Mesenchymal stem cell (in vitro differentiated cells and primary cell): ENCODE measurements around the gene LIN7B.

Source experiments
- DNase-seq: peaks from one replicate; pipeline ENCODE4 v3.0.0-alpha.2; 2013
- H2AFZ ChIP-seq: one replicate; pipeline ENCODE4 v1.6.1; 2013; ENCODE audit warnings: low read depth, mild to moderate bottlenecking, control low read depth, inconsistent platforms, low read length, moderate library complexity
- H2AK5ac ChIP-seq: 2 replicates; pipeline ENCODE4 v1.6.1; 2013; ENCODE audit warnings: low read length, moderate library complexity, mild to moderate bottlenecking, inconsistent platforms; ENCODE audit not compliant: severe bottlenecking
- H2BK120ac ChIP-seq: one replicate; pipeline ENCODE4 v1.6.1; 2013; ENCODE audit warnings: low read depth, mild to moderate bottlenecking, inconsistent platforms, low read length, moderate library complexity
- H2BK12ac ChIP-seq, 2 experiments: one replicate each; pipeline ENCODE4 v1.6.1; 2013; ENCODE audit warnings: inconsistent platforms in 2 of 2, low read length in 2 of 2, mild to moderate bottlenecking in 2 of 2, moderate library complexity in 2 of 2, control low read depth in 1 of 2
- H2BK15ac ChIP-seq: one replicate; pipeline ENCODE4 v1.6.1; 2013; ENCODE audit warnings: mild to moderate bottlenecking, low read depth, inconsistent platforms; ENCODE audit not compliant: poor library complexity, severe bottlenecking
- H2BK5ac ChIP-seq: 2 replicates; pipeline ENCODE4 v1.6.1; 2013; ENCODE audit warnings: low read depth, mild to moderate bottlenecking, low read length, control low read depth, inconsistent platforms; ENCODE audit not compliant: poor library complexity, severe bottlenecking
- H3K14ac ChIP-seq, 2 experiments: one replicate each; pipeline ENCODE4 v1.6.1; 2013; ENCODE audit warnings: inconsistent platforms in 2 of 2, low read length in 2 of 2, control low read depth in 1 of 2, mild to moderate bottlenecking in 1 of 2, moderate library complexity in 1 of 2
- H3K18ac ChIP-seq, 2 experiments: one replicate each; pipeline ENCODE4 v1.6.1; 2013; ENCODE audit warnings: inconsistent platforms in 2 of 2, low read length in 2 of 2, control low read depth in 1 of 2, low read depth in 1 of 2, mild to moderate bottlenecking in 1 of 2
- H3K23ac ChIP-seq, 2 experiments: one replicate each; pipeline ENCODE4 v1.6.1; 2013; ENCODE audit warnings: inconsistent platforms in 2 of 2, low read length in 2 of 2, mild to moderate bottlenecking in 2 of 2, moderate library complexity in 2 of 2, control low read depth in 1 of 2
- H3K27ac ChIP-seq: 2 replicates; pipeline ENCODE4 v1.5.1; 2013; ENCODE audit warnings: mild to moderate bottlenecking, moderate library complexity, low read length, control low read depth, inconsistent platforms; ENCODE audit not compliant: poor library complexity, severe bottlenecking
- H3K27me3 ChIP-seq, 2 experiments: 2 replicates each; pipeline versions ENCODE4 v1.6.1 to v1.7.0; 2013; ENCODE audit warnings: low read length in 2 of 2, mild to moderate bottlenecking in 2 of 2, moderate library complexity in 2 of 2, control low read depth in 1 of 2, inconsistent platforms in 1 of 2; ENCODE audit not compliant: control insufficient read depth in 1 of 2, insufficient read depth in 1 of 2
- H3K36me3 ChIP-seq, 2 experiments: 2 replicates each; pipeline versions ENCODE4 v1.6.1 to v1.7.0; 2013; ENCODE audit warnings: low read length in 2 of 2, control low read depth in 1 of 2, inconsistent platforms in 1 of 2, low read depth in 1 of 2, mild to moderate bottlenecking in 1 of 2; ENCODE audit not compliant: insufficient read depth in 2 of 2, control insufficient read depth in 1 of 2
- H3K4ac ChIP-seq, 2 experiments: one replicate each; pipeline ENCODE4 v1.6.1; 2013; ENCODE audit warnings: inconsistent platforms in 2 of 2, low read length in 2 of 2, mild to moderate bottlenecking in 2 of 2, moderate library complexity in 2 of 2, control low read depth in 1 of 2, low read depth in 1 of 2
- H3K4me1 ChIP-seq: 2 replicates; pipeline ENCODE4 v1.6.1; 2013; ENCODE audit warnings: low read depth, low read length, control low read depth; ENCODE audit not compliant: control insufficient read depth, insufficient read depth
- H3K4me2 ChIP-seq: 2 replicates; pipeline ENCODE4 v1.6.1; 2013; ENCODE audit warnings: low read length, mild to moderate bottlenecking, inconsistent platforms; ENCODE audit not compliant: poor library complexity, severe bottlenecking
- H3K4me3 ChIP-seq, 2 experiments: 2 replicates each; pipeline versions ENCODE4 v1.5.1 to v1.7.0; 2013; ENCODE audit warnings: low read length in 2 of 2, mild to moderate bottlenecking in 2 of 2, control low read depth in 1 of 2, low read depth in 1 of 2; ENCODE audit not compliant: insufficient read depth in 1 of 2
- H3K79me1 ChIP-seq: replicated peaks from 2 replicates; pipeline ENCODE4 v1.6.1; 2013; ENCODE audit warnings: mild to moderate bottlenecking, control low read depth, low read length, inconsistent platforms; ENCODE audit not compliant: poor library complexity, severe bottlenecking
- H3K9ac ChIP-seq: 2 replicates; pipeline ENCODE4 v1.7.0; 2013; ENCODE audit warnings: mild to moderate bottlenecking, low read length, moderate library complexity
- H3K9me3 ChIP-seq: 2 replicates; pipeline ENCODE4 v1.7.0; 2013; ENCODE audit warnings: mild to moderate bottlenecking, low read length; ENCODE audit not compliant: control insufficient read depth
- H4K8ac ChIP-seq: one replicate; pipeline ENCODE4 v1.6.1; 2013; ENCODE audit warnings: inconsistent platforms, mild to moderate bottlenecking, low read length, moderate library complexity
- H4K91ac ChIP-seq: one replicate; pipeline ENCODE4 v1.6.1; 2013; ENCODE audit warnings: mild to moderate bottlenecking, low read length, inconsistent platforms
- WGBS: methylation state at CpG from one replicate; pipeline ENCODE4 v1.1.7; 2013; ENCODE audit warnings: mixed read lengths; 5-methylcytosine and 5-hydroxymethylcytosine counted together

Gene LIN7B

DNA sequence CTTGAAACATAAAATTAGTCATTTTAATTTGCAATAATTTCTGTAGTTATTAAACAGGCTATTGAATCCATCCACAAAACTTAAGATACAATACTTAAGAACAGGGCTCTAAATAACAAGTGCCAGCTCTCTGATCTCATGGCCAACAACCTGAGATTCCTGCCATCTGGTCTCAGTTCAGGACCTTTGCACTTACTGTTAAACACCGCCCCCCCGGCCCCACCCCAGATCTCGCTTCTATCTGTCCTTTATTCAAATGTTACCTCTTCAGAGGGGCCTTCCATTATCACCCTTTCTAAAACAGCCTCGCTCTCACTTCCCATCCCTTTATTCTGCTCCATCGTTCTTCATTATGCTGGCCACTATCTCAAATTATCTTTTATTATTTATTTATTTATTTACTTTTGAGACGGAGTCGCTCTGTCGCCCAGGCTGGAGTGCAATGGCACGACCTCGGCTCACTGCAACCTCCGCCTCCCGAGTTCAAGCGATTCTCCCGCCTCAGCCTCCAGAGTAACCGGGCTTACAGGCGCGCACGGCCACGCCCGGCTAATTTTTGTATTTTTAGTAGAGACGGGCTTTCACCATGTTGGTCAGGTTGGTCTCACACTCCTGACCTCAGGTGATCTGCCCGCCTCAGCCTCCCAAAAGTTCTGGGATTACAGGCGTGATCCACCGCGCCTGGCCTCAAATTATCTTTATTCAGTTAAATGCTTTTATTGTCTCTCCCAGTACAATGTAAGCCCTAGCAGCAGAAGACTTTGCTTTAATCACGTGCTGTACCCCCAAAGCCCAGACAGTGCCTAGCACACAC is 29.8 kb upstream of the LIN7B start:
- Histone ChIP-seq H2AK5ac (peak overlapping the region; percentile 53), H3K4ac (peak overlapping the region; percentile 24 to 55), H3K18ac (peak overlapping the region in 1 of 2 experiments; percentile 88), H4K8ac (peak overlapping the region; percentile 96), H3K14ac (no peak overlapping the region), H3K4me2 (peak overlapping the region; percentile 60), H2BK120ac (no peak overlapping the region), H2AFZ (no peak overlapping the region), H3K27me3 (no peaks in the 10 kb centered on the region), H2BK15ac (no peak overlapping the region), H3K9me3 (no peaks in the 10 kb centered on the region), H2BK12ac (no peak overlapping the region), H3K4me3 (peak overlapping the region in 1 of 2 experiments; percentile 95), H3K27ac (peak overlapping the region; percentile 79), H3K79me1 (no peaks in the 10 kb centered on the region), H3K4me1 (peaks cover 17% of the 10 kb centered on the region), H2BK5ac (no peak overlapping the region), H3K36me3 (peaks cover 17 to 18% of the 10 kb centered on the region in 2 experiments), H4K91ac (peak overlapping the region; percentile 34), H3K9ac (peak overlapping the region; percentile 98), H3K23ac (no peak overlapping the region)
- no peak for DNase-seq
- 86% methylated on average over 25 of the region's 26 CpGs for WGBS

- peak within 1 kb of the TSS in 1 of 2 experiments; percentile 12 for H3K14ac ChIP-seq
- peak within 1 kb of the TSS; percentile 79 for H3K27ac ChIP-seq
- H2AK5ac ChIP-seq, result peak within 1 kb of the TSS; percentile 53
- peak; percentile 99 for DNase-seq
- H2AFZ ChIP-seq, result no peak within 1 kb of the TSS
- H4K91ac ChIP-seq, result peak within 1 kb of the TSS; percentile 74
- peak within 1 kb of the TSS; percentile 55 to 62 for H3K4ac ChIP-seq
- peak within 1 kb of the TSS; percentile 89 for H3K4me2 ChIP-seq
- peak within 1 kb of the TSS; percentile 42 for H2BK120ac ChIP-seq
- H3K23ac ChIP-seq, result no peak within 1 kb of the TSS
- peak within 1 kb of the TSS; percentile 98 for H3K9ac ChIP-seq
- H3K4me1 ChIP-seq, result peaks cover 17% of the 10 kb centered on the region
- peak within 1 kb of the TSS; percentile 44 for H2BK15ac ChIP-seq
- H3K4me3 ChIP-seq, result peak within 1 kb of the TSS; percentile 72 to 95
- H3K36me3 ChIP-seq, result peaks cover 23 to 24% of the 10 kb centered on the region in 2 experiments
- peak within 1 kb of the TSS; percentile 85 to 89 for H3K18ac ChIP-seq
- peak within 1 kb of the TSS; percentile 40 for H2BK5ac ChIP-seq
- peak within 1 kb of the TSS in 1 of 2 experiments; percentile 6 for H2BK12ac ChIP-seq
- no peaks in the 10 kb centered on the region for H3K27me3 ChIP-seq
- no peaks in the 10 kb centered on the region for H3K79me1 ChIP-seq
- H4K8ac ChIP-seq, result peak within 1 kb of the TSS; percentile 96
- under 1% methylated on average over 55 of the region's 89 CpGs for WGBS
- no peaks in the 10 kb centered on the region for H3K9me3 ChIP-seq
These were observed 28.9 kb upstream of the LIN7B start, which contains the start of gene SNRNP70 for GRCh38 chr19:49085020-49085867. Gene SNRNP70 (plus strand): TSS chr19:49085451. CDS start chr19:49086415, 964 bp downstream.

GRCh38 chr19:49085868-49086232 is 28.3 kb upstream of the LIN7B start:
- Histone ChIP-seq H2BK120ac (peak overlapping the region; percentile 42), H3K27me3 (no peaks in the 10 kb centered on the region)

More at GRCh38 chr19:49085868-49086232, 28.3 kb upstream of the LIN7B start:
- H3K4me2 ChIP-seq, result peak overlapping the region; percentile 89
- peaks cover 29 to 30% of the 10 kb centered on the region in 2 experiments for H3K36me3 ChIP-seq
- no peak overlapping the region for H2BK12ac ChIP-seq
- H4K8ac ChIP-seq, result no peak overlapping the region
- H3K14ac ChIP-seq, result peak overlapping the region in 1 of 2 experiments; percentile 12
- no peak overlapping the region for H2BK15ac ChIP-seq
- H3K4me1 ChIP-seq, result peaks cover 18% of the 10 kb centered on the region
- H2AK5ac ChIP-seq, result no peak overlapping the region
- peak overlapping the region; percentile 32 to 62 for H3K4ac ChIP-seq
- H3K4me3 ChIP-seq, result peak overlapping the region; percentile 72 to 95
- peak overlapping the region; percentile 64 for H3K27ac ChIP-seq
- no peak overlapping the region for H4K91ac ChIP-seq
- DNase-seq, result no peak
- H3K79me1 ChIP-seq, result peaks cover 2% of the 10 kb centered on the region
- H2AFZ ChIP-seq, result no peak overlapping the region
- H3K18ac ChIP-seq, result peak overlapping the region; percentile 85 to 89
- WGBS, result 7% methylated on average over 14 of the region's 14 CpGs
- H3K9me3 ChIP-seq, result no peaks in the 10 kb centered on the region
- no peak overlapping the region for H3K23ac ChIP-seq
- peak overlapping the region; percentile 40 for H2BK5ac ChIP-seq
- H3K9ac ChIP-seq, result peak overlapping the region; percentile 98
